Activated T-cell treated with anti-CD3 and anti-CD28 coated beads, Interleukin-2, amount 50 U/mL, for 4 hours (primary cell): ENCODE measurements around the gene SFI1. TPM values are rescaled to one million over a fixed set of nuclear protein-coding genes. Genes with fewer than 3 reads are reported as not detected.
A peak's percentile ranks its signal among the peaks of the same experiment; 100 is the strongest.
"Not testable (repeated sequence)": the region's sequence is repeated elsewhere in the genome, so short reads cannot be mapped to it uniquely, and the experiment has no call there.

Source experiments
- ATAC-seq, 2 donors: fragments of 200-7000 bp; cut with Tn5 transposase; one replicate each; pipeline ENCODE4 v1.10.0; 2021
- DNase-seq: peaks from one replicate; pipeline ENCODE4 v3.0.0-alpha.2; 2020
- H3K27me3 Mint-ChIP-seq: one replicate; pipeline ENCODE4 v1.8.0; 2021; ENCODE audit warnings: low read depth, mixed read lengths
- H3K36me3 Mint-ChIP-seq: one replicate; pipeline ENCODE4 v1.8.0; 2022; ENCODE audit warnings: mixed read lengths; ENCODE audit not compliant: insufficient read depth
- H3K4me1 Mint-ChIP-seq: one replicate; pipeline ENCODE4 v1.8.0; 2021; ENCODE audit warnings: low read depth, mixed read lengths
- H3K4me3 Mint-ChIP-seq: one replicate; pipeline ENCODE4 v1.8.0; 2021; ENCODE audit warnings: mild to moderate bottlenecking, moderate library complexity, mixed read lengths
- H3K9me3 Mint-ChIP-seq: one replicate; pipeline ENCODE4 v1.8.0; 2021; ENCODE audit warnings: mixed read lengths
- total RNA-seq, 3 donors: library from RNA; stranded (reverse); gene quantifications; one replicate each; pipeline ENCODE4 v1.2.1, GENCODE V29; 2021

The SFI1 gene
- total RNA-seq, 3 donors from 2014 or later, result 74.0 to 87.5 (median 77.6) TPM

DNA sequence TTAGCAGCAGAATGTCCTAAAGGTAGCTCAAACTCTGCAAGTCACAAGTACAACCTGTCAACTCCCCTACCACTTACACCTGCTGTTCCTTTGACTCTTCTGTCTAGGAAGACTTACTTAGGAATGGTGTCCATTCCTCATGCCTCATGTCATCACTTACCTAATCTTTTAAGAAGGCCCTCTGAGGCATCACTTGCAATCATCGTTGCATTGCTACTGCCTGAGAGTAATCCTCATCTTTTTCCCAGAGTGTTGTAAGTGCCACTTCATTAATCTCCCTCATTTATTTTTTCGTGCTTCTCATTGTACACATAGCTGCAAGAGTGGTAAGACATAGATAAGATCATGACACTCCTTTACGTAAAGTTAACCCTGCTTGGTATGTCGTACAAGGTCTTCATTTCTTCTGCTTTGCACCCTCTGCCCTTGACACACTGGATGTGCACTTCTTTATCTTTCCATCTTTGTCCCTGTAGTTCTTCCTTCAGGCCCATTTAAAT is 54.6 kb downstream of the SFI1 start:
- no peak for DNase-seq
- Mint-ChIP-seq H3K4me3 (no peak overlapping the region), H3K4me1 (peaks cover 19% of the 10 kb centered on the region), H3K27me3 (no peaks in the 10 kb centered on the region), H3K36me3 (peaks cover 31% of the 10 kb centered on the region), H3K9me3 (no peaks in the 10 kb centered on the region)
- no peak for ATAC-seq

DNA sequence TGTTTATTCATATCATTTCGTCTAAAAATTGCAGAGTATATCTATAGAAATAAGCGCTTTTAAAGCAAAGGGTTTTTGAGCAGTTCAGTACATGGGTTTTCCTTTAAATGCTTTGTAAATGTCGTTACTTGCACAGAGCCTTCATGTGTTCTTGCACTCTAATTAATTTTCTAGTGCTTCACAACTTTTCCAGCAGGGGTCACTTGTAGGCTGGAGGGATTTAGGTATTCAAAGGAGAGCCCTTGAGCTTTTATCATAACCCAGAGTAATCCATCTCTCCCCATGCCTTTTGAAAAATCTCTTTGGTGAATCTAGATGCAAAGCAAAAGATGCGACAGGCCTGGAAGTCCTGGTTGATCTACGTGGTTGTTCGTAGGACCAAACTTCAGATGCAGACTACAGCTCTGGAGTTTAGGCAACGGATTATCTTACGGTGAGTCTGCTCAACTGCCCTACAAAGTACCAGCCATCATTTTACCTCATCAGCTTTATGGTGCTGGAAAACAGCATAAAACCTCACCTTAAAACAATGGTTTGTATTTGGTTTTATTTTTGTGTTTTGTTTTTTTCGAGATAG is 60.4 kb downstream of the SFI1 start:
- peaks cover 22% of the 10 kb centered on the region for H3K36me3 Mint-ChIP-seq
- H3K4me3 Mint-ChIP-seq, result no peak overlapping the region
- no peak for DNase-seq
- H3K27me3 Mint-ChIP-seq, result no peaks in the 10 kb centered on the region
- no peaks in the 10 kb centered on the region for H3K9me3 Mint-ChIP-seq
- peak in 1 of 2 donors; percentile 67 for ATAC-seq
- peaks cover 18% of the 10 kb centered on the region for H3K4me1 Mint-ChIP-seq

DNA sequence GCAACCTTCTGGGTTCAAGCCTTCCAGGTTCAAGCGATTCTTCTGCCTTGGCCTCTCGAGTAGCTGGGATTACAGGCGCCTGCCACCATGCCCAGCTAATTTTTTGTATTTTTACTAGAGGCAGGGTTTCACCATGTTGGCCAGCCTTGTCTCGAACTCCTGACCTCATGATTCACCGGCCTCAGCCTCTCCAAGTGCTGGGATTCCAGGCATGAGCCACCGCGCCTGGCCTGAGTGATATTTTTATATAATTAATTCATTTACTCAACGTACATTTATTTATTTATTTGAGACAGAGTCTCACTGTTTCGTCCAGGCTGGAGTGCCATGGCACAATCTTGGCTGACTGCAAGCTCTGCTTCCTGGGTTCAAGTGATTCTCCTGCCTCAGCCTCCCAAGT is 62.2 kb downstream of the SFI1 start:
- H3K4me3 Mint-ChIP-seq, H3K9me3 Mint-ChIP-seq, ATAC-seq, H3K4me1 Mint-ChIP-seq, H3K27me3 Mint-ChIP-seq, DNase-seq: not testable (repeated sequence)
- H3K36me3 Mint-ChIP-seq, result peaks cover 15% of the 10 kb centered on the region

DNA sequence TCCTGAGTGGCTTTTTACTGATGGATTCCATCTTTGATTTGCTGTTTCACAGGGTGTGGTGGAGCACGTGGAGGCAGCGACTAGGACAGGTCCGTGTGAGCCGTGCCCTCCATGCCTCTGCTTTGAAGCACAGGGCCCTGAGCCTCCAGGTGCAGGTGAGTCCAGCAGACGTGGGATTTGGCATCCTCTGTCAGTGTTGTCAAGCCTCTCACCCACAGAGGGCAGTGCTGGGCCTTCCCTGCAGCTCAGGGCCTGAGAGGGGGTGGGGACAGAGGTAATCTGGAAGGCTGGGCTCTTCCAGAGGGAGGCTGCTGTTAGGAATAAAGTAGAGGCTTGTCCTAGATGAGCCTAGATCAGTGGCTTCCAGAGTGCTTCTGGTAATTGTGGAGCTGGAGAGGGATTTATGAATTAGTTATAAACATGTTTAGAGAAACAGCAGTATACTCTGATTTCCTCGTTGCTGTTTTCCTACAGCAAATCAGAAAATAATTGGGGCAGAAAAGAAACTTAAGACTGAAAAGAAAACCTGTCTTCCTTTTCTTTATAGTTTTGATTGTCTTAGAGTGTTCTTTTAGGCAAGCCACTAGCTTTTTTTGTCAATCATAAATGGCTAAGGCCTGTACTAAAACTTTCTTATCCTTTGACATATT is 65.0 kb downstream of the SFI1 start:
- peaks cover 6% of the 10 kb centered on the region for H3K4me1 Mint-ChIP-seq
- H3K27me3 Mint-ChIP-seq, result no peaks in the 10 kb centered on the region
- peak; percentile 37 for DNase-seq
- no peak overlapping the region for H3K4me3 Mint-ChIP-seq
- no peaks in the 10 kb centered on the region for H3K9me3 Mint-ChIP-seq
- ATAC-seq, result peak; percentile 85
- peaks cover 14% of the 10 kb centered on the region for H3K36me3 Mint-ChIP-seq

DNA sequence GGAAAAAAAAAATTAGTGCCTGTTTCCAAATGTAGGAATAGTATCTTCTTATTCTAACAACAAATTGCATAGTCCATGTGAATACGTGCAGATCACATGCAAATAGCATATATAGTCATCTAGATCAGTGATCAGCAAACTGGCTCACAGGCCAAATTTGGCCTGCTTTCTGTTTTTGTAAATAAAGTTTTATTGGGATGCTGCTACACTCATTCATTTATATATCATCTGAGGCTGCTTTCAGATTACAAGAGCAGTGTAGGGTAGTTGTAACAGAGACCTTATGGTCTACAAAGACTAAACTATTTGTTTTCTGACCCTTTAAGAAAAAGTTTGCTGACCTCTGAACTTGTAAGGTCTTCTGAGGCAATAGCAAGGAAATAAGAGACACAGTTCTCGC is 65.6 kb downstream of the SFI1 start:
- Mint-ChIP-seq H3K27me3 (no peaks in the 10 kb centered on the region), H3K4me1 (peaks cover 4% of the 10 kb centered on the region), H3K4me3 (no peak overlapping the region), H3K9me3 (no peaks in the 10 kb centered on the region), H3K36me3 (peaks cover 13% of the 10 kb centered on the region)
- DNase-seq (no peak), ATAC-seq (no peak)

DNA sequence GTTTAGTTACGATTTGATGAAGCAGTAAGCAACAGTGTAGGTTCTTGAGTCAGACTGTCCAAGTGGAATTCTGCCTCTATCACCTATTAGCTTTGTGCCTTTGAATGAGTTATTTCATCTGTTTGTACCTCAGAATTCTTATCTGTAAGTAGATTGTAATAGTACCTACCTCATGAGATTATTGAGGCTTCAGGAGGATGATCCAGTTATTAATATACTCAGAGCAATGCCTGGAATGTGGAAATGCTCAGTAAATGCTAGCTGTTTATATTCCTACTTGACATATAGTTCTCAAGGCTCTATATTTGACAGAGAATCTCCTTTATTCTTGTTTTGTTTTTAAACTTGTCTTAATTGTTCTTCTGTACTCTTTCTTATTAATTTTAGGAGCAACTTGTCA is 70.1 kb downstream of the SFI1 start:
- Mint-ChIP-seq H3K36me3 (peaks cover 21% of the 10 kb centered on the region), H3K4me3 (no peak overlapping the region), H3K9me3 (no peaks in the 10 kb centered on the region), H3K4me1 (peaks cover 4% of the 10 kb centered on the region), H3K27me3 (no peaks in the 10 kb centered on the region)
- DNase-seq (no peak), ATAC-seq (no peak)

DNA sequence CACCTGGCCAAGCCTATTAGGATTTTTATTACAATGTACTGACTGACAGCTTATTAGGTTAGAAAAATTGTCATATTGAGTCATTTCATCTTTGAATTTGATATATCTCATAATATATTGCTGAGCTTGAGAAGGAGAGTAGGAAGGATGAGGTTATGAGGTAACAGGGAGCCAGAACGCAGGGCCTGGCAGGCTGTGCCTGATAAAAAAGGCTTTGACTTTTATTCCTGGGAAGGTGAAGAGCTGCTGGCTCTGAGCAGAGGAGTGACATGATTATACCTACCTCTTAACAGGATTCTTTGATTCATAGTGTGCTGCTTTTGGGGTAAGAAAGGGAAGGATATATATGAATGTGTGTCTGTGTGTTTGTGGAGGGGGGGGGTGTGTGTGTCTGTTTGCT is 70.9 kb downstream of the SFI1 start:
- Mint-ChIP-seq H3K4me1 (peaks cover 4% of the 10 kb centered on the region), H3K36me3 (peaks cover 24% of the 10 kb centered on the region), H3K4me3 (no peak overlapping the region), H3K27me3 (no peaks in the 10 kb centered on the region), H3K9me3 (no peaks in the 10 kb centered on the region)
- DNase-seq (no peak), ATAC-seq (no peak)

DNA sequence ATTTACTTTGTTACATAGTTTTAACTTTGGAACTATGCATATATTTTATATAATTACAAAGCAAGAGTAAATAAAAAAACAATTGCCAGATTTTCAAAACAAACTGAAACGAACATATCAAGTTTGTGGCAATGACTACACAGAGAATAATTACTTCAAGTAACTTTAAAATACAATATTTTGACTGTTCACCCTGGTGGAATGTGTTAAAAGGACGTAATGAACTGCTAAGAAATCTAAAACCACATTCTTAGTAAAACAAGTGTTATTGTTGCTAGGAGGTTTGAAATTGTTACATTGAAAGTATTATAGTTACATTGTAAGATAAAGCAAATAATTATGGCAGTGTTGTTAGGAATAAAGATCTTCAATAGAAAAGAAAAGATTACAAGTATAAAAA is 71.4 kb downstream of the SFI1 start:
- no peak for ATAC-seq
- Mint-ChIP-seq H3K4me3 (no peak overlapping the region), H3K9me3 (no peaks in the 10 kb centered on the region), H3K36me3 (peaks cover 24% of the 10 kb centered on the region), H3K4me1 (peaks cover 4% of the 10 kb centered on the region), H3K27me3 (no peaks in the 10 kb centered on the region)
- DNase-seq, result no peak

DNA sequence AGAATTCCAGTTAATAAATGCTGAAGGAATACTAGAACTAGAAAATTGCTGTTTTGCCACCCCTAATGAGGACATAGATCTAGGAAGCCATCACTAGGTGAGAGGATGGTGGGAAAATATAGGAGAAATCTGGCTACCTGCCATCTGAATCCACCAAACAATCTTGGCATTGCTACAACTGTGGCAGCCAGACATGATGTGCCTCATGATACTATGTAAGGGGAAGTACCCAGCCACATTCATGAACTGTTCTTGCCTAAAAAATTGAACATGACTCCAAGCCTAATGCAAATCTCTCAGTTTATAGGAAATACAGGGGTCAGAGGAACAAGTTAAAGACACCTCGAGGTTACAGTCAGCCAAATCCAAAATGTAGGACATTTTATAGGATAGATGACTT is 72.8 kb downstream of the SFI1 start:
- H3K36me3 Mint-ChIP-seq, result peaks cover 29% of the 10 kb centered on the region
- H3K4me1 Mint-ChIP-seq, result peaks cover 4% of the 10 kb centered on the region
- H3K4me3 Mint-ChIP-seq, result no peak overlapping the region
- no peak for DNase-seq
- no peaks in the 10 kb centered on the region for H3K27me3 Mint-ChIP-seq
- no peak for ATAC-seq
- no peaks in the 10 kb centered on the region for H3K9me3 Mint-ChIP-seq

DNA sequence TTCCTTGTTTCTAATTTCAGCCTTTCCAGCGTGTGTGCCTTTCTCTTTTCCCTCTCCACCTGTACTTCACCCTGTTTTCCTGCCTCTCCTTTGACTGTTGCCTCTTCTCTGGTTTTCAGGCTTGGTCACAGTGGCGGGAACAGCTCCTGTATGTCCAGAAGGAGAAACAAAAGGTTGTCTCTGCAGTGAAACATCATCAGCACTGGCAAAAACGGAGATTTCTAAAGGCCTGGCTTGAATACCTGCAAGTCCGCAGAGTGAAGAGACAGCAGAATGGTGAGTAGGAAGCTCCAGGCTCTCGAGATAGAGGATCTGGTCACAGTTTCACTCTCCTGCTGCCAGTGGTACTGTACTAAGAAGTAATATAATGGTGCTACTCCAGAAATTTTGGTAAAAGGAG is 76.6 kb downstream of the SFI1 start:
- no peak overlapping the region for H3K4me3 Mint-ChIP-seq
- no peaks in the 10 kb centered on the region for H3K9me3 Mint-ChIP-seq
- DNase-seq (no peak), ATAC-seq (no peak)
- H3K36me3 Mint-ChIP-seq, result peaks cover 38% of the 10 kb centered on the region
- H3K4me1 Mint-ChIP-seq, result peaks cover 4% of the 10 kb centered on the region
- H3K27me3 Mint-ChIP-seq, result no peaks in the 10 kb centered on the region

DNA sequence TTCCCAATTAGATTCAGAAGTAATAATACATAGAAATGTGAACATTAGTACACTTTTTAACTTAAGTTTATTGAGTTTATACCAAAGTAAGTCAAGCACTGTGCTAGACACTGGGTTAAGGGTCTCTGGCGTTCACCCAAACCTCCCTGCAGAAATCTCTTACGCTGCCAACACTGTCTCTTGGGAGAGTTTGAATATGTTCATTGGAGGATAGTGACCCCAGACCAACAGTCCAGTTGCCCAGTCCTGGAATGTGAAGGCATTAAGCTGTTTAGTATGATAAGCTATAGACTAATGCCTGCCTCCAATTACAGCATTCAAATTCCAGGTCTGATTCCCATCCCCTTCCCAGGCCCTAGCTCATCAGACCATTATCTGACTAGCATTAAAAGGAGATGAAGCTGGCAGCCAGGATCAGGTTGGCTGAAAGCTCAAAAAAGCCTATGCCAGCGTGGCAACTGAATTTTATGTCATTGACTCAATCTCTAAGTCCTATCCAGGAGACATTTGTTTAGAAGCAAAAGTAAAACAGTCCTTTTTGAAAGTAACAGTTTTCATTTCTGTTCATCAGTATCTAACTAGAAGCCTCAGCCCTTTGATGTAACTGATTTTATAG is 77.8 kb downstream of the SFI1 start:
- no peaks in the 10 kb centered on the region for H3K9me3 Mint-ChIP-seq
- H3K4me3 Mint-ChIP-seq, result no peak overlapping the region
- no peak for DNase-seq
- H3K4me1 Mint-ChIP-seq, result peaks cover 4% of the 10 kb centered on the region
- H3K36me3 Mint-ChIP-seq, result peaks cover 40% of the 10 kb centered on the region
- ATAC-seq, result no peak
- no peaks in the 10 kb centered on the region for H3K27me3 Mint-ChIP-seq

DNA sequence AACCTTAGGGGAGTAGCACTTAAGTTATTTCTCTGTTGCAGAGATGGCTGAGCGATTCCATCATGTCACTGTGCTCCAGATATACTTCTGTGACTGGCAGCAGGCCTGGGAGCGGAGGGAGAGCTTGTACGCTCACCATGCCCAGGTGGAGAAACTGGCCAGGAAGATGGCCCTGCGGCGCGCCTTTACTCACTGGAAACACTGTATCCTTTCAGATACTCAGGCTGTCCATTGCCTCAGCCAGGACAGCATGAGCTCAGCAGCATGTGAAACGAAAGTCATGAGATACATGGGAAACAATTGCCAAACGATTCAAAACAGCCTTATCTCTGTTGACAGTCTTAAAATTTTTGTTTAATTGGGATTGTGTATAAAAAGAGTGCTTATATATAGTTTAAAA is 78.9 kb downstream of the SFI1 start:
- H3K27me3 Mint-ChIP-seq, result no peaks in the 10 kb centered on the region
- no peak for ATAC-seq
- no peak for DNase-seq
- H3K4me3 Mint-ChIP-seq, result no peak overlapping the region
- peaks cover 2% of the 10 kb centered on the region for H3K4me1 Mint-ChIP-seq
- peaks cover 43% of the 10 kb centered on the region for H3K36me3 Mint-ChIP-seq
- no peaks in the 10 kb centered on the region for H3K9me3 Mint-ChIP-seq

DNA sequence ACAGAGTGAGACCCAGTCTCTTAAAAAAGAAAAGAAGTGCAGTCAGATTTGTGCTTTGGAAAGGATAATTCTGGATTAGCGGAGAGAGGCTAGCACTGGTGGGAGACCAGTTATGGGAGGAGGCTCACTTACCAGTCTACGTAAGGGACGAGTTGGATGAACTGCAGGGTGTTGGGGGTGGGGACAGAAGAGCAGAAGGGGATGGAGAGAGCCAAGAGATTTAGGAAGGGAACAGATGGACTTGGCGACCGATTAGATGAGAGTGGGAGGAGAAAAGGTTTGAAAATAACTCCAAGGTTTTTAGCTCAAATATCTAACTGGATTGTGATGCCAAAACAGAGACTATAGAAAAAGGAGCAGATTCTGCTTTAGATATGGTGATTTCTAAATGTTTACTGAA is 81.4 kb downstream of the SFI1 start:
- Mint-ChIP-seq H3K4me1 (peaks cover 10% of the 10 kb centered on the region), H3K4me3 (no peak overlapping the region), H3K9me3 (no peaks in the 10 kb centered on the region), H3K27me3 (no peaks in the 10 kb centered on the region), H3K36me3 (peaks cover 38% of the 10 kb centered on the region)
- ATAC-seq, result no peak
- no peak for DNase-seq

DNA sequence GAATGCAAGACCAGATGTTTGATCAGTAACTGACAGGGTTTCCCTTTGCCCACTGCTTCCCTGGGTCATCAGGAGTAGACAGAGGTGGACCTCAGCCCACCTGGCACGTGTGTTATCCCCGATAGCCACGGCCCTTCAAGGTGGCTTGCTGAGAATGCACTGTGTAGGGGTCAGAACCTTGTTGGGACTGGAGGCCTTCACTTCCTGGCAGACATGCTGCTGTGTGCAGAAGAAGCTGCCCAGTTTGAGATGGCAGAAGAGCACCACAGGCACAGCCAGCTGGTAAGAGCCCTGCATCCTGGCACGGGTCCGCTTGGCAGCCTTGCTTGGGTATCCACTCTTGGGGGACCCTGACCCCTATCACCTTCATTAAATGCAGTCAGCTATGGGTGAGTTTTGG is 81.8 kb downstream of the SFI1 start:
- no peak overlapping the region for H3K4me3 Mint-ChIP-seq
- H3K27me3 Mint-ChIP-seq, result no peaks in the 10 kb centered on the region
- H3K9me3 Mint-ChIP-seq, result no peaks in the 10 kb centered on the region
- H3K36me3 Mint-ChIP-seq, result peaks cover 35% of the 10 kb centered on the region
- no peak for ATAC-seq
- DNase-seq, result no peak
- peaks cover 10% of the 10 kb centered on the region for H3K4me1 Mint-ChIP-seq

DNA sequence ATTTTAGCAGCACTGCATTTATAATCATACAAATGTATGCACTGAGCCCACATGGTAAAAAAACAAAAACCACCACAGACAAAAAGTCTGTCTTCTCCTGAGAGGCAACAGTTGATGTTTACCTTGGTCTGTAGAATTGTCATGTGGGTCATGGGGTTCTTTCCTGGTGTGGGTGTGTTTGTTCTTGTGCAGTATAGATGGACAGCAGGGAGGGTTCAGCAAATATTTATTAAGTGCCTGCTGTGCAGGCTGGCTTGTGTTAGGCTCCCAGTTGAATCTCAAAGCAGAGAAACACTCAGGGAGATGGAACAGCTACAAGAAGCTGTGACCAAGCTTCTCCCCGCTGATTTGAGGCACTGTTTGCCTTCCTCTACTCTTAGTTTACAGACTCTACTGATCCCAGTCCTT is 83.5 kb downstream of the SFI1 start:
- no peaks in the 10 kb centered on the region for H3K27me3 Mint-ChIP-seq

More for the DNA sequence above, 83.5 kb downstream of the SFI1 start:
- H3K9me3 Mint-ChIP-seq, result no peaks in the 10 kb centered on the region
- H3K4me3 Mint-ChIP-seq, result no peak overlapping the region
- peaks cover 37% of the 10 kb centered on the region for H3K36me3 Mint-ChIP-seq
- peaks cover 27% of the 10 kb centered on the region for H3K4me1 Mint-ChIP-seq
- ATAC-seq, result no peak
- no peak for DNase-seq
